Limb (tissue), 2 donors: ENCODE measurements around the gene UVRAG.
"Not testable (repeated sequence)": the region's sequence is repeated elsewhere in the genome, so short reads cannot be mapped to it uniquely, and the experiment has no call there.

Source experiments
- DNase-seq, 2 donors: peaks; one replicate each; pipeline ENCODE4 v3.0.0-alpha.2; 2016; ENCODE audit errors: extremely low spot score in 2 of 2

The UVRAG gene

GRCh38 chr11:75950141-75950540, 135.1 kb downstream of the UVRAG start:
- DNase-seq: no peak

DNA sequence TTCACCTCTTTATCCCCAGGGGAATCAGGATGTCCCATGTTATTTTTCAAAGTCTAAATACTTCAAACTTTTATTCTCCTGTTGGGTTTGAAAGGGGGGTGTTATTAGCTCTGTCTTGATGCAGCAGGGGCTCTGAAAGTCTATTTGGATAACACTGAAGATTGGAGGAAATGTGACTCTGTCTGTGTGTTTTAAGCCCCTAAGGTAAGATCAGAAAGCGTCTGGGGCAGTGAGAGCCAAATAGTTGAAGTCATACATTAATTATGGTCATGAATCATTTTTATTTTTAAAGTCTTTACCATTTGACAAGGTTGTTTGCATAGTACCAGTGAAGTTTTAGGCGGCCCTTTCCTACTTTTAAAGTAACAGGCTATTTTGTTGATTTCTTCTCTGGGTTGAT, 139.0 kb downstream of the UVRAG start:
- no peak for DNase-seq

- DNase-seq: no peak
These were observed 140.4 kb downstream of the UVRAG start for GRCh38 chr11:75955443-75955842.

DNA sequence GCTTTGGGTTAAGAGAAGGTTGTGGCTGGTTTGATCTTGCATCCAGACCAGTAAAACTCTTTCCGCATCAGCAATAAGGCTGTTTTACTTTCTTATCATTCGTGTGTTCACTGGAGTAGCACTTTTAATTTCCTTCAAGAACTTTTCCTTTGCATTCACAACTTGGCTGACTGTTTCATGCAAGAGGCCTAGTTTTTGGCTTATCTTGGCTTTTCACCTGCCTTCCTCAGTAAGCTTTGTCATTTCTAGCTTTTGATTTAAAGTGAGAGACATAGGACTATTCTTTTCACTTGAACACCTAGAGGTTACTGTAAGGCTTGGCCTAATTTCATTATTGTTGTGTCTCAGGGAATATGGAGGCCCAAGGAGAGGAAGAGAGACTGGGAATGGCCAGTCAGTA, 144.5 kb downstream of the UVRAG start:
- DNase-seq: no peak

GRCh38 chr11:75964071-75964470, 149.1 kb downstream of the UVRAG start:
- no peak for DNase-seq

DNA sequence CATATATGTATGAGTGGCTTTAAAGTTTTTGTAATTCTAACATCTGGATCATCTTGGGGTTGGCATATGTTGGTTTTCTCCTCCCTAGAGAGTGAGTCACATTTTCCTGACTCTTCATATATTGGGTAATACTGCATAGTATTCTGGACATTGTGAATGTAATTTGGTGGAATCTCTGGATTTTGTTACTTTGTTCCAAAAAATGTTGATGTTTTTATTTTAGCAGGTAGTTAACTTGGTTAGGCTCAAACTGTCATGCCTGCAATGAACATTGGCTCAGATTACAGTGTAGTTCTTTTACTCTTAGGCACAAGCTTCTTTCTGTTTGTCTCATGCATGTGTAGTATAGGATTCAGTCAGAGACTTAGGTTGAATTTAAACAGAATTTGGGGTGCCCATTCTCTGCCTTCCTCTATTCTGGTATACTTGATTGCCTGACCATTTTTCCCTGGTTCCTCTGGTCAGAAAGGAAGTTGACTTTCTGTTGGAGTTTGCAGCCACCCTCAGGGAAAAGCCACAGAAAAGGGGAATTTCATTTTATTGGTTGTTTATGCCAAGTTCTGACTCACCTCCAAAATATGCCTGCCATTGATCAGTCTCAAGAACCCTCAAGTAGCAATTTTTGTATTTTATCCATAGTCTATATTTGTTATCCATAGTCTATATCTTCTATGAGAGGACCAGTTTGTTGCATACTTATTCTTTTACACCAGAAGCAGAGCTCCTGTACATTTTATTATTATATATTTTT, 151.7 kb downstream of the UVRAG start:
- no peak for DNase-seq

DNA sequence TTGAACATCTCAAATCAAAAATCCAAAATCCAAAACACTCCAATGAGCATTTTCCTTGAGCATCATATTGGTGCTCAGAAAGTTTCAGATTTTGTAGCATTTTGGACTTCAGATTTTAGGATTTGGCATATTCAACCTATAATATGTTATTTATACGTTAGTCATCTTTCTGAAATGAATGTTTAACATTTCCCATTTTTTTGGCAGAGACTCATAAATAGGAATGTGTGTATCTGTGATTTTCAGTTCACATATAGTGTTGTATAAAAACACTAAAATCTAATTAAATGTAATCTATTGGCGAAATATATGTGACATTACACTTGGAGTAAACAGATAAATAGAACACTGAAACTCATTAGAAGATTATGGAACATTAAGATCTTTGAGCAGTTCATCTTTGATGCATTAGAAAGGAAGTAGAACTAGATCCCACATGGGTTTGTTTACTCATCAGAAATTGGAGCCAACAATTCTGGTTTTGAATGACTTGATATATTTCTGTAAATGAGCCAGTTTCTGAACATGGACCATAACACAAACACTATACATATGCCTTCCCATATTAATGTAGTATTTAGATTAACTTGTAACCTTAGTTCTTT, 153.1 kb downstream of the UVRAG start:
- no peak for DNase-seq

DNA sequence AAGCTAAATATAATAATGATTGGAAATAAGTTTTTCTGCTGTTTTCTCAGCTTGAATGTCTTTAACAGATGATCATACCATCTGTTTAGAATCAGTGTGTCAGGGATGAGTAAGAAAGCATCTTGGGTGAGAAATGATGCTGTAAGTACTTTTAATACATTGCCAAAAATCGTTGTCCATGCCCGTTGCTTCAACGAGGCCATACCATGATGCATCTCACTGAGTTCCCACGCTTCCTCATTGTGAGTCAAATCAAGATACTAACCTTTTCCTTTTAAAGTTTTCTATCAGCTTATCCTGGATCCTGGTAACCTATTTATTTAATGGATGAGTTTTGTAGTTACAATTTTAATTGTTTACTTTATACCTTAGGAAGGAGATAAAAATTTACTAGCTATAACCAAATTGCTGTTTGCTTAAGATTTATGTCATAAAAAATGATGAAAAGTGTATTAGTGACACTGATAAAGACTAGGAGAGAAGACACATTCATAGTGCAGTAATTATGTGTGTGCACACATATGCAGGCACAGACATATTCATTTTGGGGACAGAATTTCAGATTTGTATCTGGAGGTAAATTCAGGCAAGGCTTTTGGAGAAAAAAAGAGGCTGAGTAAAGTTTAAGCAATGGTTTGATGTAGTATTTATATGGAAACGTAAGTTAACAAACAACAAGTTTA, 154.8 kb downstream of the UVRAG start:
- DNase-seq: no peak

DNA sequence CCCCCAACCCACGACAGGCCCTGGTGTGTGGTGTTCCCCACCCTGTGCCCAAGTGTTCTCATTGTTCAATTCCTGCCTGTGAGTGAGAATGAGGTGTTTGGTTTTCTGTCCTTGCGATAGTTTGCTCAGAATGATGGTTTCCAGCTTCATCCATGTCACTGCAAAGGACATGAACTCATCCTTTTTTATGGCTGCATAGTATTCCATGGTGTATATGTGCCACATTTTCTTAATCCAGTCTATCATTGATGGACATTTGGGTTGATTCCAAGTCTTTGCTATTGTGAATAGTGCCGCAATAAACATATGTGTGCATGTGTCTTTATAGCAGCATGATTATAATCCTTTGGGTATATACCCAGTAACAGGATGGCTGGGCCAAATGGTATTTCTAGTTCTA, 158.7 kb downstream of the UVRAG start:
- DNase-seq: not testable (repeated sequence)

DNA sequence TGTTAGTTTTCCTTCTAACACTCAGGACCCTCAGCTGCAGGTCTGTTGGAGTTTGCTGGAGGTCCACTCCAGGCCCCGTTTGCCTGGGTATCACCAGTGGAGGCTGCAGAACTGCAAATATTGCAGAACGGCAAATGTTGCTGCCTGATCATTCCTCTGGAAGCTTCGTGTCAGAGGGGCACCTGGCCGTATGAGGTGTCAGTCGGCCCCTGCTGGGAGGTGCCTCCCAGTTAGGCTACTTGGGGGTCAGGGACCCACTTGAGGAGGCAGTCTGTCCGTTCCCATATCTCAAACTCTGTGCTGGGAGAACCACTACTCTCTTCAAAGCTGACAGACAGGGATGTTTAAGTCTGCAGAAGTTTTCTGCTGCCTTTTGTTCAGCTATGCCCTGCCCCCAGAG, 164.1 kb downstream of the UVRAG start:
- DNase-seq: not testable (repeated sequence)

DNA sequence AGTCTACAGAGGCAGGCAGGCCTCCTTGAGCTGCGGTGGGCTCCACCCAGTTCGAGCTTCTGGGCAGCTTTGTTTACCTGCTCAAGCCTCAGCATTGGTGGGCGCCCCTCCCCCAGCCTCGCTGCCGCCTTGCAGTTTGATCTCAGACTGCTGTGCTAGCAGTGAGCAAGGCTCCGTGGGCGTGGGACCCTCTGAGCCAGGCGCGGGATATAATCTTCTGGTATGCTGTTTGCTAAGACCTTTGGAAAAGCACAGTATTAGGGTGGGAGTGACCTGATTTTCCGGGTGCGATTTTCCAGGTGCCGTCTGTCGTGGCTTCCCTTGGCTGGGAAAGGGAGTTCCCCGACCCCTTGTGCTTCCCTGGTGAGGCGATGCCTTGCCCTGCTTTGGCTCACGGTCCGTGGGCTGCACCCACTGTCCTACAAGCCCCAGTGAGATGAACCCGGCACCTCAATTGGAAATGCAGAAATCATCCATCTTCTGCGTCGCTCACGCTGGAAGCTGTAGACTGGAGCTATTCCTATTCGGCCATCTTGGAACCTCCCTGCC, 164.5 kb downstream of the UVRAG start:
- not testable (repeated sequence) for DNase-seq

GRCh38 chr11:75980031-75980430, 165.0 kb downstream of the UVRAG start:
- DNase-seq: no peak

DNA sequence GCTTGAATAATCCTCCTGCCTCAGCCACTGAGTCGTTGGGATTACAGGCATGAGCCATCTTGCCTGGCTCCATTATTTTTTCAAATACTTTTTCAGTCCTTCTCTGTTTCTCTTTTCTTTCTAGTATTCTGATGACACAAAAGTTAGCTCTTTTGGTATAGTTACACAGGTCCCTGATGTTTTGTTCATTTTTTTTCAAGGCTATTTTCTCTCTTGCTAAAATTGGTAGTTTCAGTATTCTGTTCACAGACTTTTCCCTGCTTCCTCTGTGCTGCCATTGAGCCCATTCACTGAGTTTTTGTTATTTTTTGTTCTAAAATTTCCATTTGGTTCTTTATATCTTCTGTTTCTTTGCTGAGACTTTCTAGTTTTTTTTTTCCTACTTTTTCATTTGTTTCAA, 166.5 kb downstream of the UVRAG start:
- DNase-seq: no peak

GRCh38 chr11:75982309-75982708, 167.3 kb downstream of the UVRAG start:
- DNase-seq: no peak

- no peak for DNase-seq
These were observed 172.0 kb downstream of the UVRAG start for GRCh38 chr11:75986966-75987365.

DNA sequence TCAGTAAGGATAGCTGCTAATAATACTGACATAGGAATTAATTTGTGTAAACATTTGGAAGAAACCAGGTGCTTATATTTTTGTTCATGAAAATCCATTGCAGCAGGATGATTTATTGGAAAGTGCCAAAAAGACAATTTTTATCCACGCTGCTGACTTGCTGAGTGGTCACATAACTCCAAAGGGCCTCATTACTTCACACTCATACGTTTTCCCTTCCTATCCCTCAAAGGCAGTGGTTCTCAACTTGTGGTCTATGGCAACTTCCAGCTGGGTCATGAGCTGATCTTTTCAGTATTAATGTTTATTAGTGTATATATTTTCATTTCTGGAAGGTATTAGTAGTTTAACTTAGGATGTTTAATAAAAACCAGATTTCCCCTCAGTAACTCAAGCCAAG, 178.1 kb downstream of the UVRAG start:
- DNase-seq: no peak

DNA sequence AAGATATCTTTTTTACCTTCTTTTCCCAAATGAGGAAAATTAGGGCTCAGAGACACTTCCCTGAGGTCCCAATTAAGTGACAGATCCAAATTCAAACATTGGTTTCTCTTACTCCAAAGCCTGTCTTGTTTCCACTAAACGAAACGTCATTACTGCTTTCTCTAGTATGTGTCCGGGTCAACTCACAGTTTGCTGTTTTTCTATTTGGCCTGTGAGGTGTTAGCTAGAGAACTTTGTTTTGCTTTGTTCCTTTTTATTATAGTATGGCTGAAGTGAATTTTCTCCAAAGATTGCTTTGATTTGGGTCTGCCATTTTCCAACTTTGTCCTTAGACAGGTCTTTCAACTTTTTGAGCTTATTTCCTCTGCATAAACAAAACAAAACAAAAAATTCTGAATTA, 179.6 kb downstream of the UVRAG start:
- no peak for DNase-seq

- no peak for DNase-seq
These were observed 181.8 kb downstream of the UVRAG start for GRCh38 chr11:75996523-75997442.

DNA sequence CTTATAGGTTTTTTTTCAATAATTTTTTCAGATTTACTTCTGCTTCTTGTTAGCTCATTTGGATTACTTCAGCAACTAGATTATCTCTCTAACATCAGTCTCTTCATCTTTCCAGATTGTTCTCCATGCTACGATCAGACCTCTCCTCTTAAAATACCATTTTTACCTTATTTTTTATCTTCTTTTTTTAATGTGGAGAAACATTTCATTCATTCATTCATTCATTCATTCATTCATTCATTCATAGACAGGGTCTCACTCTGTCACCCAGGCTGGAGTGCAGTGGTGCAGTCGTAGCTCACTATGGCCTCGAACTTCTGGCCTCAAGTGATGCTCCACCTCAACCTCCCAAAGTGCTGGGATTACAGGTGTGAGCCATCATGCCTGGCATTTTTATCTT, 189.4 kb downstream of the UVRAG start:
- no peak for DNase-seq

- DNase-seq: no peak
These were observed 190.7 kb downstream of the UVRAG start for GRCh38 chr11:76005756-76006155.

GRCh38 chr11:76007166-76007565, 192.2 kb downstream of the UVRAG start:
- DNase-seq: no peak
